ENCODE measurements around the gene PLCL1.

PLCL1 gene

GRCh38 chr2:198053148-198053547 is 248.8 kb downstream of the PLCL1 start:
- H3F3A ChIP-seq (ENCODE audit: insufficient read depth, low read length), result no peaks in the 10 kb centered on the region
- H3K79me2 ChIP-seq (ENCODE audit: low read length), result no peaks in the 10 kb centered on the region
- no peak overlapping the region for H3K4me3 ChIP-seq (ENCODE audit: low read length)
- H3K4me2 ChIP-seq (ENCODE audit: low read depth, low read length), result no peak overlapping the region
- no peak overlapping the region for H2AFZ ChIP-seq (ENCODE audit: low read length)
- DNase-seq, result no peak
- H3K36me3 ChIP-seq (replicated peaks; ENCODE audit: insufficient read depth, low read length), result no peaks in the 10 kb centered on the region
- no peak overlapping the region for H3K9ac ChIP-seq (ENCODE audit: low read length)
- H3K27ac ChIP-seq (ENCODE audit: low read length), result no peak overlapping the region
- H3K4me1 ChIP-seq (ENCODE audit: low read length), result no peaks in the 10 kb centered on the region
- H3K9me3 ChIP-seq (replicated peaks; ENCODE audit: insufficient read depth, low read length), result no peaks in the 10 kb centered on the region
- TF ChIP-seq EZH2phosphoT487 (IDR thresholded peaks at IDR 0.05; ENCODE audit: low read length) (no peak), CTCF (IDR thresholded peaks at IDR 0.05; ENCODE audit: low read length) (no peak), EZH2 (optimal IDR thresholded peaks at IDR 0.05; ENCODE audit: low read depth, low read length) (no peak)
- no peaks in the 10 kb centered on the region for H3K9me2 ChIP-seq (replicated peaks; ENCODE audit: insufficient read depth, low read length)
- no peaks in the 10 kb centered on the region for H4K20me1 ChIP-seq (ENCODE audit: insufficient read depth, low read length)
- H3K27me3 ChIP-seq (replicated peaks; ENCODE audit: insufficient read depth, low read length), result no peaks in the 10 kb centered on the region

- Histone ChIP-seq H3K79me2 (ENCODE audit: low read length) (no peaks in the 10 kb centered on the region), H3K4me3 (ENCODE audit: low read length) (no peak overlapping the region), H3K36me3 (replicated peaks; ENCODE audit: insufficient read depth, low read length) (no peaks in the 10 kb centered on the region), H3K4me1 (ENCODE audit: low read length) (no peaks in the 10 kb centered on the region), H3K27me3 (replicated peaks; ENCODE audit: insufficient read depth, low read length) (no peaks in the 10 kb centered on the region), H2AFZ (ENCODE audit: low read length) (no peak overlapping the region), H3K9ac (ENCODE audit: low read length) (no peak overlapping the region), H3K4me2 (ENCODE audit: low read depth, low read length) (no peak overlapping the region), H4K20me1 (ENCODE audit: insufficient read depth, low read length) (no peaks in the 10 kb centered on the region), H3K9me2 (replicated peaks; ENCODE audit: insufficient read depth, low read length) (no peaks in the 10 kb centered on the region), H3K9me3 (replicated peaks; ENCODE audit: insufficient read depth, low read length) (no peaks in the 10 kb centered on the region), H3F3A (ENCODE audit: insufficient read depth, low read length) (no peaks in the 10 kb centered on the region), H3K27ac (ENCODE audit: low read length) (no peak overlapping the region)
- no peak for TF ChIP-seq EZH2phosphoT487 (IDR thresholded peaks at IDR 0.05; ENCODE audit: low read length)
- TF ChIP-seq CTCF (IDR thresholded peaks at IDR 0.05; ENCODE audit: low read length), result no peak
- DNase-seq, result no peak
These were observed 249.4 kb downstream of the PLCL1 start for GRCh38 chr2:198053776-198054175.

- peak; percentile 60 for DNase-seq
- TF ChIP-seq EZH2phosphoT487 (IDR thresholded peaks at IDR 0.05; ENCODE audit: low read length) (no peak), CTCF (IDR thresholded peaks at IDR 0.05; ENCODE audit: low read length) (peak; percentile 79)
- Histone ChIP-seq H3K27me3 (replicated peaks; ENCODE audit: insufficient read depth, low read length) (no peaks in the 10 kb centered on the region), H3K9ac (ENCODE audit: low read length) (no peak overlapping the region), H3K9me2 (replicated peaks; ENCODE audit: insufficient read depth, low read length) (no peaks in the 10 kb centered on the region), H3K4me2 (ENCODE audit: low read depth, low read length) (no peak overlapping the region), H3K4me3 (ENCODE audit: low read length) (no peak overlapping the region), H4K20me1 (ENCODE audit: insufficient read depth, low read length) (no peaks in the 10 kb centered on the region), H3K9me3 (replicated peaks; ENCODE audit: insufficient read depth, low read length) (no peaks in the 10 kb centered on the region), H3K79me2 (ENCODE audit: low read length) (no peaks in the 10 kb centered on the region), H3K4me1 (ENCODE audit: low read length) (no peaks in the 10 kb centered on the region), H3K27ac (ENCODE audit: low read length) (no peak overlapping the region), H3K36me3 (replicated peaks; ENCODE audit: insufficient read depth, low read length) (no peaks in the 10 kb centered on the region), H2AFZ (ENCODE audit: low read length) (no peak overlapping the region), H3F3A (ENCODE audit: insufficient read depth, low read length) (no peaks in the 10 kb centered on the region)
These were observed 249.9 kb downstream of the PLCL1 start for GRCh38 chr2:198054299-198054698.
